ENCODE results near the gene TCAP.
"Not testable (repeated sequence)": the region's sequence is repeated elsewhere in the genome, so short reads cannot be mapped to it uniquely, and the experiment has no call there.

TCAP gene

DNA sequence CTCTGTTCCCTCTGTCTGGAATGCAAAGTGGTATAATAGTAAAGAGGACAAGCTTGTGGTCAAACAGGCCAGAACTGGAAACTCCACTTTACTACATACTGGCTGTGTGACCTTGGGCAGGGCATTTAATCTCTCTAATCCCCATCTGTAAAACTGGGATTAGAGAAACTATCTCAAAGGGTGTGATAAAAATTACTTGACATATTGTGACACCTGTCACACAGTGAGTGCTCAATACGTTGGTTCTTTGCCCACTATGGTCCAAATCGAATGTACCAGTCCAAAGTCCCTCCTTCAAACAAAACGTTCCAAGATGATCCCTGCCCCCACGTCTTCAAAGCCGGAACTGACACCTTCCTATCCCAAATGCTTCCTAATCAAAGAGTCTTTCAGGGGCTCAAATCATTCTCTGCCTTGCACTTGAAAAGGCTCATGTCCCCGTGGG, 22.0 kb downstream of the TCAP start:
- no peak for DNase-seq

DNA sequence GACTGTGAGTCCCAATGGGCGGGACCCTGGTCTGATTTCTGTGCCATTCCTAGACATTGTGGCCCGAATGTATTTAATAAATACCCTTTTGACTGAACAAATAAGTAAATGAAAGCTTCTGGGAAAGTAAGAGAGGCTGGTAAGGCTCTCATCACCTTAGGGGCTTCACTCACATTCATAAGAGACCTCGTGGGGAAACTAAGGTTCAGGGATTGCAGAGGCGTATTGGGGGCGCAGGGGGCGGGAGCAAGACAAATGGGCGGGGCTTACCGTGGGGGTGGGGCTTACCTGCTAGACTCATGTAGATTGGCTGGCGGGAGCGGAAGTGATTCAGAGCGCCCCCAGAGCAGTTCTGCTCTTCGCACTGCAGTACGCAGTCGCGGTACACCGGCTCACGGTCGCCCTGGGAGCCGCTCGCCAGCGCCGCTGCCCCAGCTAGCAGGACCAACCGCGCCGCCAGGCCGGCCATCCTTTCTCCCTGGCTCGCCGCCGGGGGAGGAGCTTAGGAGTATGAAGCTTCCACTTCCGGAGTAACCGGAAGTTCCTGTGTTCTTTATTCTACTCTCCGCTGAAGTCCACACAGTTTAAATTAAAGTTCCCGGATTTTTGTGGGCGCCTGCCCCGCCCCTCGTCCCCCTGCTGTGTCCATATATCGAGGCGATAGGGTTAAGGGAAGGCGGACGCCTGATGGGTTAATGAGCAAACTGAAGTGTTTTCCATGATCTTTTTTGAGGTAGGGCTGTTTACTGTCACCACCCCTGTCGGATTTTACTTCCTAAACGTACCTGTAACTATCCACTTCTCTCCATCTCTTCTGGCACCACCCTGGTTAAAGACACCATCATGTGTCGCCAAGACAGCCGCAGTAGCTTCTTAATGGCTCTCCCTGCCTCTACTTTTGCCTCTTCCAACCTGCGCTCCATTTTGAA, 22.7 kb downstream of the TCAP start, which contains the start of gene PGAP3:
PGAP3 (minus strand) TSS at position 512 of the 929 bp plus-strand sequence; CDS start at position 469, 43 bp downstream.
- DNase-seq, result peak; percentile 82

DNA sequence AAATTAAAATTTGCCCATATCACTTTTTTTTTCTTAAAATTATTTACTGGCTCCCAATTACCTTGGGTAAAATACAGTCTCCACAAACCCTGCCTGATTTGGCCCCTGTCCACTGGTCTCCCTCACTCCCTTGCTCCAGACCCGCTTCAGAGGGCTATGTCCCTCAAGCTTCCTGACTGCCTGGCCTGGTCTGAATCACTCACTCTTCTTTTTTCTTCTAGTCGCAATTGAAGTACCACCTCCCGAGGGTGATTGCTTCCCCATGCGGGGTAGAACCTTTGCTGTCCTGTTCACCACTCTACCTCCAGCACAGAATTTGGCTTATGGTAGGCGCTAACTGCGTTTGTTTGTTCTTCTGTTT, 23.3 kb downstream of the TCAP start:
- DNase-seq, result no peak

DNA sequence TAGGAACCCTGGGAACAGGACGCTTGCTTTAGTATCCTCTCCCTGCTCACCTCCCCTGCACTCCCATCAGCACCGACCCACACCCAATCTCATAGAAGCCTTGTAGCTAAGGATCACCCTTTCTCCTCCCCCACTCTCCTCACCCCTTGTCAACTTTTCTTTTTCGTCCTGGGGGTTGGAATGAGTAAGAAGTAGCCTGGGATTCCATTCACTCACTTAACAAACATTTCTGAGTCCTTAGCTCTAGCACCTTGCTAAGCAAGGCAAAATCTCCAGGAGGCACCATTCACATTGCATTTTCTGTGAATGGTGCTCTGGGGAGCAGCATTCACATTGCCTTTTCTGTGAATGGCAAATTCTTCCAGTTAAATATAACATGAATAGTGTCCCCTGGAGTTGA, 23.8 kb downstream of the TCAP start:
- DNase-seq, result no peak

DNA sequence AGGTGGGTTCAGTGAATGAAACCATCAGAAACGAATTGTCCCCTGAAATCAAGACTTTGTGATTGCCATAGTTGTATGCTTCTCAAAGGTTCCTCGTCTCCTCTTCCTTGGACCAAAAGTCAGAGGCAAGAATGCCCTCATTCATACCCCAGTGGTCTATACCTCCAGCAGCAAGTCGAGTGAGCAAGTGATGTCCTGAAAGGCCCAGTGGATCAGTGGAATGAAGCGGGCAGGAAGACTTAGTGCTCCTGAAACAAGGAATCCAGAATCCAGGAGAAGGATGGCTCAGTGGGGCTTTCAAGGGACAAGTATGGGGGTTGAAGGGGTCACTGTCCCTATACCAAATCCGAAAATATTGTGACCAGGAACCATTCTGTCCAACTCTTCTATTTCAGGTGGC, 29.4 kb downstream of the TCAP start:
- no peak for DNase-seq

DNA sequence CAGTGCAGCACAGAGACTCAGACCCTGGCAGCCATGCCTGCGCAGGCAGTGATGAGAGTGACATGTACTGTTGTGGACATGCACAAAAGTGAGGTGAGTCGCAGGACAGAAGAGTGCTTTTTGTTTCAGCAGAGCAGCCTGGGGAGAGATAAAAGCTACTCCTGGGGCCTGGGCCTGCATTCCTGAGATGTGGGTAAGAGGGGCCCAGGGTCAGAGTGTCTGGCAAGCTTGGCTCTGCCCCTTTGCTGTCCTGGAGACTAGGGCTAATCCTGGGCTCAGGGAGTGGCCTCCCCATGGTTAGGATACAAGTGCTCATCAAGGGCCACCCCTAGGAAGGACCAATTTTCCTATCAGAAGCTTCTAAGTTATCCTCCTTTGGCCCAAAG, 29.9 kb downstream of the TCAP start:
- no peak for DNase-seq

DNA sequence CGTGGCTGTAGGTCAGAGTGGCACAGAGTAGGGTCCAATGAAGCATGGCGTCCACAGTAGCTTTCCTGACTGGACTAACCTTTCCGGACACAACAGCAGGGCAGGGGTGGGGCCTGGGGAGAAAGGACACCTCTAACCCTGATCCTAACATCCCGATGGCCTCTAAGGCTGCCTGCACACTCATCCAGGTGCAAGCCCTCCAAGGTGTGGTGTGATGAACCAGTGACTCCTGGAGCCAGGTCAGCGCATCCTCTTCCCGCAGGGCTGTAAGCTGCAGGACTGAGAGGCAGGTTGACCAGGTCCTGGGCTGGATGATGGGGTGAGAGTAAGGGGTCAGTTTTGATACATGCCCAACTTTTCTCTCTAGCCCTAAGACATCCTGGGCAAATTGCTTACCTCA, 31.6 kb downstream of the TCAP start:
- no peak for DNase-seq

DNA sequence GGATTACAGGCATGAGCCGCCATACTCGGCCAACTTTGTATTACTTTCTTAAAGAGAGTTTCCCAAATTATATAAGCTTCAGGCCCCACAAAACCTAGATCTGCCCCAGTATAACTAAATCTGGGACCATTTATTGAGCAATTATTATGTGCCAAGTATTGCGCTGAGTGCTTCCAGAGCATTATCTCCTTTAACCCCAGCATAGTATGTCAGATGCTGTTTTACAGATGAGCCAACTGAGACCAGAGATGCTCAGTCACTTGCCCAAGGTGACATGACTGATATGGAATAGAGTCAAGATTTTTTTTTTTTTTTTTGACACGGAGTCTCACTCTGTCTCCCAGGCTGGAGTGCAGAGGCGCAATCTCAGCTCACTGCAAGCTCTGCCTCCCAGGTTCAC, 32.8 kb downstream of the TCAP start:
- DNase-seq, result no peak

DNA sequence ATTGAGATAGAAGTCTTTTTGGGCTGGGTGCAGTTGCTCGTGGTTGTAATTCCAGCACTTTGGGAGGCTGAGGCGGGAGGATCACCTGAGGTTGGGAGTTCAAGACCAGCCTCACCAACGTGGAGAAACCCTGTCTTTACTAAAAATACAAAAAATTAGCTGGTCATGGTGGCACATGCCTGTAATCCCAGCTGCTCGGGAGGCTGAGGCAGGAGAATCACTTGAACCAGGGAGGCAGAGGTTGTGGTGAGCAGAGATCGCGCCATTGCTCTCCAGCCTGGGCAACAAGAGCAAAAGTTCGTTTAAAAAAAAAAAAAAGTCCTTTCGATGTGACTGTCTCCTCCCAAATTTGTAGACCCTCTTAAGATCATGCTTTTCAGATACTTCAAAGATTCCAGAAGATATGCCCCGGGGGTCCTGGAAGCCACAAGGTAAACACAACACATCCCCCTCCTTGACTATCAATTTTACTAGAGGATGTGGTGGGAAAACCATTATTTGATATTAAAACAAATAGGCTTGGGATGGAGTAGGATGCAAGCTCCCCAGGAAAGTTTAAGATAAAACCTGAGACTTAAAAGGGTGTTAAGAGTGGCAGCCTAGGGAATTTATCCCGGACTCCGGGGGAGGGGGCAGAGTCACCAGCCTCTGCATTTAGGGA, 34.1 kb downstream of the TCAP start:
- not testable (repeated sequence) for DNase-seq

DNA sequence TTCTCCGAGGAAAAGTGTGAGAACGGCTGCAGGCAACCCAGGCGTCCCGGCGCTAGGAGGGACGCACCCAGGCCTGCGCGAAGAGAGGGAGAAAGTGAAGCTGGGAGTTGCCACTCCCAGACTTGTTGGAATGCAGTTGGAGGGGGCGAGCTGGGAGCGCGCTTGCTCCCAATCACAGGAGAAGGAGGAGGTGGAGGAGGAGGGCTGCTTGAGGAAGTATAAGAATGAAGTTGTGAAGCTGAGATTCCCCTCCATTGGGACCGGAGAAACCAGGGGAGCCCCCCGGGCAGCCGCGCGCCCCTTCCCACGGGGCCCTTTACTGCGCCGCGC, 34.6 kb downstream of the TCAP start, which contains the start of gene ERBB2:
ERBB2 (plus strand) TSS at position 247 of the 330 bp plus-strand sequence. CDS start 175 bp downstream, outside the sequence.
- no peak for DNase-seq

DNA sequence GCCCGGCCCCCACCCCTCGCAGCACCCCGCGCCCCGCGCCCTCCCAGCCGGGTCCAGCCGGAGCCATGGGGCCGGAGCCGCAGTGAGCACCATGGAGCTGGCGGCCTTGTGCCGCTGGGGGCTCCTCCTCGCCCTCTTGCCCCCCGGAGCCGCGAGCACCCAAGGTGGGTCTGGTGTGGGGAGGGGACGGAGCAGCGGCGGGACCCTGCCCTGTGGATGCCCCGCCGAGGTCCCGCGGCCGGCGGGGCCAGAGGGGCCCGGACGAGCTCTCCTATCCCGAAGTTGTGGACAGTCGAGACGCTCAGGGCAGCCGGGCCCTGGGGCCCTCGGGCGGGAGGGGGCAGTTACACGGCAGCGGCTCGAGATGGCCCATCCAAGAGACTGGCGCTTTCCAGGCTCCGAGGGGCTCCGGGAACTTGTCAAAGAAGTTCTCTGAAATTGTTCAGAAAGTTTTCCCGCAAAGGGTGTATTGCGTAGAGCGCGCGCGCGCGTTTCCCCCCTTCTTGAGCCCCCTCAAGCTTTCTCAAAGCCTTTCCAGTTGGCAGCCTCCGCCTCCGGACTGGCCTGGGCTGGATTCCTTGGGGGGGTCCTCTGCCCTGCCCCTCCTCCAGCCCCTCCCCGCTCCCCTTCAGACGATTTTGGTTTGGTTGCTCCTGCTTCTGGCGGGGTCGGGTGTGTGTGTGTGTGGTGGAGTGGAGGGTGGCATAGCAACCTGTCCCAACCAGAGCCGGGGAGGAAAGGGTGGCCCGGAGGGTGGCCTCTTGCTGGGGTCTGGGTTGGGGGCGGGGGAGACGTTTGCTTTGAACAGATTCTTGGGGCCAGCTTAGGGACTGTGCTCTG, 35.2 kb downstream of the TCAP start:
- DNase-seq, result no peak

DNA sequence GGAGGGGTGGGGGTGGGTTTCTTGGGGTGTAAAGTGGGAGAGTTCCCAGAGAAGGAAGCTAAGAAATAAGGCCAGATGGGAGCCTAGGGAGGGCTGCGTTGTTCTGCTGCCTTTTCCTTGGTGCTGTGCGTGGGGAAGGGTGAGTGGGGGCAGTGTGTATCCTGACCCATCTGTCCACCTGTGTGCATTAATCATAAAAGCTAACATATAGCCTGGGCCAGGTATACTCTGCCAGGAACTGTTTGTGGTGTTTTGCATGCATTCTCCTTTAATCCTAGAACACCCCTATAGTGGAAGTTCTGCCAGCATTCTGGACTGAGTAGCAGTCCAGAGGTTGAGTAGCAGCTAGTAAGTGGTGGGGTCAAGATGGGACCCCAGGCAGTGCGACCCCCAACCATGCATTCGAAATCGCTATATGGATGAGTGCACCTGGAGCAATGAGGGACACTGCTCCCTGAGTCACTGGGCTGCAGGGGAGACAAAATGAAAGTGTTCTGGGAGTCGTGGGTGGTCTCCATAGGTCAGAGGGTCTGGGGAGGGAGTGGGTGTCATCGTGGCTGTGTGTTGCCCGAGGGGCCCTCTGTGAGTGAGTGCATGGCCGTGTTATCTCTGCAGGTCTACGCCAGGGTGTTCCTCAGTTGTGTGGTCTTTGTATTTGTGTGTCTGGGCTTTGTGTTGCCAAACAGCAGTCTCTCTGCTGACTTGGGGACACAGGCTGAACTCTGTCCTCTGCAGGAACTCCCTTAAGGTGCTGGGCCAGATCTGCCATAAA, 36.0 kb downstream of the TCAP start:
- DNase-seq, result no peak

DNA sequence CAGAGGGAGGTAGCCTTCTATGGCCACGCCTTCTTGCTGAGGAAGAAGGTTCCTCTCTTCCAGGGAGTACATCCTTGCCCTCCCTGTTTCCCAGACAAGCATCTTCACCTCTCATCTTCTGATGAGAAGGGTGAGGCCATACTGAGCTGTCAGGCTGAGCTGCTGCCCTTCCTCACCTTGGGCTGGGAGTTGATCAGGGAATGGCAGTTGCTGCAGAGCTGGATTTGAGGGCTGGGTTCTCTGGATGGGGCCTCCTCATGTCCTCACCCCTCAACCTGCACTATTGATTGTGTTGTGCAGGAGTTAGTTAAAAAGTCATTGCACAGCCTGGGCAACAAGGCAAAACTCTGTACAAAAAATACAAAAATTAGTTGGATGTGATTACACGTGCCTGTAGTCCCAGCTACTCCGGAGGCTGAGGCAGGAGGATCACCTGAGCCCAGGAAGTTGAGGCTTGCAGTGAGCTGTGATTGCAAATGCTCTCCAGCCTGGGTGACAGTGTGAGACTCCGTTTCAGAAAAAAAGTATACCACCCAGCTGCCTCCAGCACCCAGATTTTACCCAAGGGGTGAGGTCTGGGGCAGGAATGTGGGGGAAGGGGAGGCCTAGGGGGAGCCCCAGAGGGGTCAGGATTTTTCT, 36.8 kb downstream of the TCAP start:
- DNase-seq, result no peak

DNA sequence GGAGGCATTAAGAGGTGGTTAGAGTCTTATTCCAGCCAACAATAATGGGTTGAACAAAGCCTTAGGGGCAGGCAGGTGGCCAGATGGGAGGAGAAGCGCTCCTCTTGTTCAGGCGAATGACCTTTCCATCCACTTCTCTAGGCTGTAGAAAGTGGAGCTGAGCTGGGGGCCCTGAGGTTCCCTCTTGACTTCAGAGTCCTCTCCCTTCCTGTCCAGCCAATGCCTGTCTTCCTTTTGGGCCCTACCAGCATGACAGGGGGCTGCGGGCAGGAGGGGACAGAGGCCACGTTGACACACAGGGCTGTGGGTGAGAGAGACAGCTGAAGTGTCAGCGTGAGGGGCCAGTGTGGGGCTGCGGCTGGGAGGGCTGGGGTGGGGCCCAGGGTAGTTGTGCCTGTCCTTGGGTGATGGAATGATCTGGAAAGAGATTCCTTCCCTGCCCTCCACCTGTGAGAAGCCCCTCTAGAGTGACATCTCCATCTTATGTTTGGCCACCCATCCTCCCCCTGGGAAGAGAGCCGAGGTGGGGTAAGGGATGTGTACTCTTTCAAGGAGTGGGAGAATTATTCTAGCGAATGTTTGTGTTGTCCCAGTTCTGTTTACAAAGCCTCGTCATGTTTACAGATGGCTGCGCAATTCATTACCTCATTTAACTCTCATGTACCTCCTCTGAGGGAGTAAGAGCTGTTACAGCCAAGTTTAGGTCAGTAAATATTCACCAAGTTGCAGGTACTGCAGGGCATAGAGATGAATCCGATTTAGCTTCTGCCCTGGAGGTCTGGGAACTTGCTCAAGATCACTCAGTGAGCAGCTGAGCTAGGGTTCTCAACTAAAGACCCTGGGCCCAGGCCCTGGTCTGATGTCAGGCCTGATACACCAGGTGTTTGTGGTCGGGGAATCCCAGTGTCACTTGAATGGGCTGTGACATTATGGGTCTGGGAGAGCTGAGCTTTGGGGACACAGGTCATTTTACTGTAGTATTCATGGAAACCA, 38.0 kb downstream of the TCAP start:
- DNase-seq, result peak; percentile 58

DNA sequence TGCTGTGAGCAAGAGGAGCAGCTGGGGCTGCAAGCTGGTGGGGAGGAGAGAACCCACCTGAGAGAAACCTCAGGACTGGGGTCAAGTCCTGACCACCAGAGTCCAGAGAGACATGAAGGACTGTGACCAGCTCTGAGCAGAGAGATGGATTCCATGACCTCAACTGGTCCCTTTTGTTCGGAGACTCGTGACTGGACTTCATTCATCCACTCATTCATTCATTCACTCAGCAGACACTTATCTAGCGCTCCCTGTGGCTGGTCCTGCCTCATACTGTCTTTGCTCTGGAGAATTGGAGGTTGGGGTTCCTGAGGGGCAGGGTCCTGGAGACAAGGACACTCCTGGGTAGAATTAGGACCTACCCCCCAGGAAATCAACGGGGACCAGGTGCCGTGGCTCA, 38.8 kb downstream of the TCAP start:
- no peak for DNase-seq

DNA sequence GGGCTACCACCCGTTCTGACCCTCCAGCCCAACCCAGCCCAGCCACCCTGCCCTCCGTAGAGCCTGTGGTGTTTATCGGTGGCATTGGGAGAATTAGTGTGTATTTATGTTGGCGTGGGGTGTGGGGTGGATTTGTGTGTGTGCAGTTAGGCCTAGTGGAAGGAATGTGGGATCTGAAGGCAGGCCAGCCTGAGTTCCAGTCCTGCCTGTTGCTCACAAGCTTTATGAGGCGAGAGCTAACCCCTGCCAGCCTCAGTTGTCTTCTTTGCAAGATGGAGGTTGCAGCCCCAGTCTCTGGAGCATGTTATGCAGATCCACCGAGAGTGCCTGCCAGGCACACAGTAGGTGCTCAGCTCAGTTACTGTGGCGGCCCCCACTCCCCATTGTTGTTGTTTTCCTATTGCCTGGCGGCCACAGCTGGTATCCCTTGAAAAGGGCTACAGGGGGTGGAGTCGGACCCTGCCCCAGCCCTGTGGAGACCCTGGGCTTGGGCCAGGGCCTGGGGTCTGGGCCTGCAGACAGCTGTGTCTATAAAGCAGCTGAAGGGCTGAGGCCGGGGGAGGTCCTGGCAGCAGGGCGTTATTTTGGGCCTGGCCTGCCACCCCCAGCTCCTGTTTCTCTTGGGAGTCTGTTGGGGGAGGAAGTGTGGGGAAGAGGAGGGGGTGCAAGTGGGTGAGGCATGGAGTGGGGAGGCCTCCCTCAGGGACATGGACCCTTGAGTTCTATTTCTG, 39.8 kb downstream of the TCAP start:
- no peak for DNase-seq

DNA sequence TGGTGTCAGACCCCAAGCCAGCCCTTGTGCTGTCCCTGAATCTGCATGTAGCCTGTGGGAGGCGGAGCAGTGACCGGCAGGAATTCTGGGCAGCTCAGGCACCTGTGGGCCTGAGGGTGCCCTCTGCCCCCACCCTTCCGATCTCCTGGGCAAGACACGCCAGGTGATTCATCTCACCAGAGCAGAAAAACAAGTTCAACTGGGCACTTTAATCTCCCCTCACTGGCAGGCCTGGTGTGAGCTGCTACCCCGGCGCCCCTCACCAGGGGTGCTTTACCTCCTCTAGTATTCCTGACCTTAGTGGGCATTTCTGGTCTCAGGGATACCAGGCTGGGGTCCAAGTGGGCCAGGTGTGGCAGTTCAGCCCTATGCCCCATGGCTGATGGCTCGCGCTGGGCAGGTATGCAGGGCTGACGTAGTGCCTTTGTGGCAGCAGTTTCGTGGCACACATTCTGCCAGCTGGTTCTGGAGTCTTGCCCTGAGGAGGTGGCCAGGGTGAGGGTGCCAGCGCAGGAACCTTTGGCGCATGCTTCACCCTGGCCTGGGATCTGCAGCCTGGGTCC, 40.7 kb downstream of the TCAP start:
- DNase-seq, result peak; percentile 54

DNA sequence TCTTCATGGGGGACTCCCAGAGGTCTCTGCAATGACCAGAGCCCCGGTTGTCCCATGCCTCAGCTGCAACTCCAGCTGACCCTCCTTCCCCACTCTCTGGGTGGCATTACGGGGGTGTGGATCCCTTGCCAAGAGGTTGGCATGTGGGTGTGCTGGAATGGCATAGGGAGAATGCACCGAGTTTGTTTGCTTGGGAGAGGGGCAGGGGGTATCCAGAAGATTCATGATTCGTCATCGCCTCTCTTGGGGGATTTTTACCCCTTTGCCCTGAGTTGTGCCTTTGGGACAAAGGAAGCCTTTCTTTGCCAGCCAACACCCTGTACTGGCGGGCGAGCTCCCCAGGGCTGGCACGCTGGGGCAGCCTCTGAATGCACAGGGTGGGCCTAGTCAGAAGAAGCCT, 41.2 kb downstream of the TCAP start:
- no peak for DNase-seq

DNA sequence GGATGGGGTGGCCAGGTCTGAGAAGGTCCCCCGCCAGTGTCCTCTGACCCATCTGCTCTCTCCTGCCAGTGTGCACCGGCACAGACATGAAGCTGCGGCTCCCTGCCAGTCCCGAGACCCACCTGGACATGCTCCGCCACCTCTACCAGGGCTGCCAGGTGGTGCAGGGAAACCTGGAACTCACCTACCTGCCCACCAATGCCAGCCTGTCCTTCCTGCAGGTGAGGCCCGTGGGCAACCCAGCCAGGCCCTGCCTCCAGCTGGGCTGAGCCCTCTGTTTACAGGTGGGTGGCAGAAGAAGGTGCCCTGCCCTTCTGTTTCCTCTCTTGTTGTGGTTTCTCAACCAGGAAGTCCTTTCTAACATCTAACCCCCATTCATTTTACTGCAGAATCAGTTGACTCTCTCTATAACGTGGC, 41.8 kb downstream of the TCAP start:
- DNase-seq, result peak; percentile 82
